K562 (cell line): Measurements from ENCODE around the gene MSS51. TPM values are rescaled to one million over a fixed set of nuclear protein-coding genes. Genes with fewer than 3 reads are reported as not detected.
A peak's percentile ranks its signal among the peaks of the same experiment; 100 is the strongest.

Experiments
- ATF7 ChIP-seq: fragments of 450-650 bp; IDR thresholded peaks from 2 replicates; pipeline ENCODE4 v1.7.1; 2014; ENCODE audit warnings: mild to moderate bottlenecking, moderate library complexity
- CBFB ChIP-seq: sonication (generic); formaldehyde crosslinking; IDR thresholded peaks from 2 replicates; pipeline ENCODE4 v1.4.0; 2020; ENCODE audit warnings: mild to moderate bottlenecking, missing genetic modification reagents
- JUNB ChIP-seq: fragments of 450-650 bp; formaldehyde crosslinking; conservative IDR thresholded peaks from 2 replicates; pipeline ENCODE4 v1.4.0; 2020; ENCODE audit warnings: mild to moderate bottlenecking
- JUND ChIP-seq, 2 experiments: IDR thresholded peaks; 2 replicates in 1 of 2; 3 replicates in 1 of 2; pipeline ENCODE4 v1.6.1; 2011; ENCODE audit warnings: borderline replicate concordance in 2 of 2, low read depth in 2 of 2, low read length in 2 of 2, improper control_type of control experiment in 1 of 2, missing biosample characterization in 1 of 2, missing genetic modification characterization in 1 of 2, missing genetic modification reagents in 1 of 2
- L3MBTL2 ChIP-seq: fragments of 450-650 bp; IDR thresholded peaks from 2 replicates; pipeline ENCODE4 v1.6.1; 2016; ENCODE audit warnings: mild to moderate bottlenecking, moderate library complexity
- MEF2A ChIP-seq: IDR thresholded peaks from 2 replicates; pipeline ENCODE4 v1.6.1; 2011; ENCODE audit warnings: low read depth, mild to moderate bottlenecking, low read length, moderate library complexity; ENCODE audit not compliant: control insufficient read depth
- POLR2H ChIP-seq: IDR thresholded peaks from 2 replicates; pipeline ENCODE4 v1.6.1; 2016; ENCODE audit warnings: missing genetic modification characterization, low read depth, mild to moderate bottlenecking, control low read depth, missing compliant biosample characterization, moderate library complexity
- RBM25 ChIP-seq: fragments of 200-400 bp; formaldehyde crosslinking; IDR thresholded peaks from 2 replicates; pipeline ENCODE4 v1.6.1; 2018; ENCODE audit warnings: low read length, low read depth, moderate library complexity; ENCODE audit not compliant: severe bottlenecking
- SLC30A9 ChIP-seq: fragments of 250-450 bp; sonication (Bioruptor Pico); IDR thresholded peaks from 2 replicates; pipeline ENCODE4 v1.8.0; 2022; ENCODE audit warnings: mild to moderate bottlenecking, moderate library complexity
- SPI1 ChIP-seq: IDR thresholded peaks from 2 replicates; pipeline ENCODE4 v1.6.1; 2011; ENCODE audit warnings: low read depth, low read length, control low read depth, borderline replicate concordance
- TAF9B ChIP-seq: fragments of 450-650 bp; IDR thresholded peaks from 2 replicates; pipeline ENCODE4 v1.6.1; 2018; ENCODE audit warnings: mild to moderate bottlenecking; ENCODE audit not compliant: partially characterized antibody
- ZNF23 ChIP-seq: fragments of 250-450 bp; sonication (Bioruptor Pico); IDR thresholded peaks from 2 replicates; pipeline ENCODE4 v1.4.0; 2020; ENCODE audit warnings: mild to moderate bottlenecking
- ZNF764 ChIP-seq: fragments of 250-450 bp; sonication (Bioruptor Pico); IDR thresholded peaks from 2 replicates; pipeline ENCODE4 v1.4.0; 2020; ENCODE audit warnings: low read depth, mild to moderate bottlenecking, moderate library complexity
- polyA plus RNA-seq, 8 experiments: library from polyadenylated mRNA; depleted of rRNA in 4 of 8; stranded (reverse) in 5 of 8; unstranded in 3 of 8; fragments of >200 nt; fragmentation: Nextera tagmentation in 2 of 8; fragmentation: Illumina TruSeq in 1 of 8; extraction: Ambion mirVana in 2 of 8; extraction: Trizol in 1 of 8; gene quantifications; 2 replicates each; pipeline versions ENCODE4 v1.2.1 to v1.2.3, GENCODE V29; 2011 to 2014; ENCODE audit warnings: inconsistent platforms in 1 of 8, missing spikeins in 1 of 8
- total RNA-seq, 7 experiments: library from RNA; depleted of rRNA in 6 of 7; stranded (reverse); fragments of >200 nt in 6 of 7; fragmentation: Illumina TruSeq in 2 of 7; extraction: Trizol in 2 of 7; gene quantifications; 2 replicates each; pipeline versions ENCODE4 v1.2.1 to v1.2.3, GENCODE V29; 2011 to 2021; ENCODE audit warnings: low replicate concordance in 1 of 7
- TF ChIP-seq, protein P1 (sequence below): fragments of 450-650 bp; IDR thresholded peaks from 2 replicates; pipeline ENCODE4 v1.6.1; 2016; ENCODE audit warnings: antibody characterized with exemption
- TF ChIP-seq, protein P2 (sequence below): sonication (generic); formaldehyde crosslinking; IDR thresholded peaks from 2 replicates; pipeline ENCODE4 v1.8.0; 2023; ENCODE audit warnings: mild to moderate bottlenecking, missing genetic modification reagents
- TF ChIP-seq, protein P3 (sequence below): fragments of 250-450 bp; sonication (Bioruptor Pico); IDR thresholded peaks from 2 replicates; pipeline ENCODE4 v1.5.1; 2021; ENCODE audit warnings: mild to moderate bottlenecking
- TF ChIP-seq, protein P4 (sequence below): fragments of 250-450 bp; sonication (Bioruptor Pico); IDR thresholded peaks from 2 replicates; pipeline ENCODE4 v1.8.0; 2021; ENCODE audit warnings: borderline replicate concordance, mild to moderate bottlenecking, moderate library complexity; ENCODE audit not compliant: poor library complexity, severe bottlenecking
- TF ChIP-seq, protein P5 (sequence below): fragments of 250-450 bp; sonication (Bioruptor Pico); IDR thresholded peaks from 2 replicates; pipeline ENCODE4 v1.4.0; 2020; ENCODE audit warnings: mild to moderate bottlenecking, moderate library complexity, borderline replicate concordance

Gene MSS51
- total and polyA plus RNA-seq, 9 of the 15 experiments (the other 6 are each of a cell fraction or from before 2014, with no cell fraction given), result 0.28 to 1.8 (median 1.2) TPM

DNA sequence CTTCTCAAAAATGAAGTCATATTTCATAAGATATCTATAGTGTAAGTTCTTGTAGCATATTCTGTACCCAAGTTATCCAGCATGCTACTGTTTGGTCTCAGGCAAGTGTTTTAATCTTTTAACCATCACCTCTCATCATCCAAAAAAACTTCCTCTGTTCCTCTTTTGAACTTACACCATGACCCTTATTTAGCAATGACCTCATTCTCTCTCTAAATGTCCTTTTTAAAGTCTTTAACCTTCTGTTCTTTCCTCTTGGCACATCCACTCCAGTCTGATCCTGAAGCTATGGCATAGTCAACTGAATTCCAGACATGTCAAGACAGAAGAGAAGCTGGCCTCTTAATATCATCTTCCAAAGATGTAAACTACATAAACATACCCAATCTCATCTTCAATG is 36.2 kb upstream of the MSS51 start (continued):
- TF ChIP-seq JUND (IDR thresholded peaks at IDR 0.05; ENCODE audit: borderline replicate concordance, low read depth, low read length), result peak; percentile 16; the same call in 1 of the 2 replicates
- peak; percentile 63; the same call in 2 of the 3 replicates for TF ChIP-seq JUND (tag; IDR thresholded peaks at IDR 0.05; ENCODE audit: borderline replicate concordance, low read depth, low read length)
- no peak for TF ChIP-seq POLR2H
- TF ChIP-seq ZNF764 (CRISPR knock-in tag), result no peak
- no peak for TF ChIP-seq SLC30A9 (CRISPR knock-in tag)
- TF ChIP-seq, protein P1, sequence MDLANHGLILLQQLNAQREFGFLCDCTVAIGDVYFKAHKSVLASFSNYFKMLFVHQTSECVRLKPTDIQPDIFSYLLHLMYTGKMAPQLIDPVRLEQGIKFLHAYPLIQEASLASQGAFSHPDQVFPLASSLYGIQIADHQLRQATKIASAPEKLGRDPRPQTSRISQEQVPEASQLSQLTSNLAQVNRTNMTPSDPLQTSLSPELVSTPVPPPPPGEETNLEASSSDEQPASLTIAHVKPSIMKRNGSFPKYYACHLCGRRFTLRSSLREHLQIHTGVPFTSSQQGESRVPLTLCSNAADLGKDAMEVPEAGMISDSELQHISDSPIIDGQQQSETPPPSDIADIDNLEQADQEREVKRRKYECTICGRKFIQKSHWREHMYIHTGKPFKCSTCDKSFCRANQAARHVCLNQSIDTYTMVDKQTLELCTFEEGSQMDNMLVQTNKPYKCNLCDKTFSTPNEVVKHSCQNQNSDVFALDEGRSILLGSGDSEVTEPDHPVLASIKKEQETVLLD, result no peak
- no peak for TF ChIP-seq TAF9B
- no peak for TF ChIP-seq ZNF23 (CRISPR knock-in tag)
- peak; percentile 53 for TF ChIP-seq ATF7
- TF ChIP-seq, protein P2, sequence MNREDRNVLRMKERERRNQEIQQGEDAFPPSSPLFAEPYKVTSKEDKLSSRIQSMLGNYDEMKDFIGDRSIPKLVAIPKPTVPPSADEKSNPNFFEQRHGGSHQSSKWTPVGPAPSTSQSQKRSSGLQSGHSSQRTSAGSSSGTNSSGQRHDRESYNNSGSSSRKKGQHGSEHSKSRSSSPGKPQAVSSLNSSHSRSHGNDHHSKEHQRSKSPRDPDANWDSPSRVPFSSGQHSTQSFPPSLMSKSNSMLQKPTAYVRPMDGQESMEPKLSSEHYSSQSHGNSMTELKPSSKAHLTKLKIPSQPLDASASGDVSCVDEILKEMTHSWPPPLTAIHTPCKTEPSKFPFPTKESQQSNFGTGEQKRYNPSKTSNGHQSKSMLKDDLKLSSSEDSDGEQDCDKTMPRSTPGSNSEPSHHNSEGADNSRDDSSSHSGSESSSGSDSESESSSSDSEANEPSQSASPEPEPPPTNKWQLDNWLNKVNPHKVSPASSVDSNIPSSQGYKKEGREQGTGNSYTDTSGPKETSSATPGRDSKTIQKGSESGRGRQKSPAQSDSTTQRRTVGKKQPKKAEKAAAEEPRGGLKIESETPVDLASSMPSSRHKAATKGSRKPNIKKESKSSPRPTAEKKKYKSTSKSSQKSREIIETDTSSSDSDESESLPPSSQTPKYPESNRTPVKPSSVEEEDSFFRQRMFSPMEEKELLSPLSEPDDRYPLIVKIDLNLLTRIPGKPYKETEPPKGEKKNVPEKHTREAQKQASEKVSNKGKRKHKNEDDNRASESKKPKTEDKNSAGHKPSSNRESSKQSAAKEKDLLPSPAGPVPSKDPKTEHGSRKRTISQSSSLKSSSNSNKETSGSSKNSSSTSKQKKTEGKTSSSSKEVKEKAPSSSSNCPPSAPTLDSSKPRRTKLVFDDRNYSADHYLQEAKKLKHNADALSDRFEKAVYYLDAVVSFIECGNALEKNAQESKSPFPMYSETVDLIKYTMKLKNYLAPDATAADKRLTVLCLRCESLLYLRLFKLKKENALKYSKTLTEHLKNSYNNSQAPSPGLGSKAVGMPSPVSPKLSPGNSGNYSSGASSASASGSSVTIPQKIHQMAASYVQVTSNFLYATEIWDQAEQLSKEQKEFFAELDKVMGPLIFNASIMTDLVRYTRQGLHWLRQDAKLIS (CRISPR knock-in tag), result no peak
- no peak for TF ChIP-seq JUNB (CRISPR knock-in tag)
- no peak for TF ChIP-seq CBFB
- TF ChIP-seq, protein P3, sequence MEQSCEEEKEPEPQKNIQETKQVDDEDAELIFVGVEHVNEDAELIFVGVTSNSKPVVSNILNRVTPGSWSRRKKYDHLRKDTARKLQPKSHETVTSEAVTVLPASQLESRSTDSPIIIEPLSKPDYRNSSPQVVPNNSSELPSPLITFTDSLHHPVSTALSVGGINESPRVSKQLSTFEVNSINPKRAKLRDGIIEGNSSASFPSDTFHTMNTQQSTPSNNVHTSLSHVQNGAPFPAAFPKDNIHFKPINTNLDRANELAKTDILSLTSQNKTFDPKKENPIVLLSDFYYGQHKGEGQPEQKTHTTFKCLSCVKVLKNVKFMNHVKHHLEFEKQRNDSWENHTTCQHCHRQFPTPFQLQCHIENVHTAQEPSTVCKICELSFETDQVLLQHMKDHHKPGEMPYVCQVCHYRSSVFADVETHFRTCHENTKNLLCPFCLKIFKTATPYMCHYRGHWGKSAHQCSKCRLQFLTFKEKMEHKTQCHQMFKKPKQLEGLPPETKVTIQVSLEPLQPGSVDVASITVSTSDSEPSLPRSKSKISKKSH (CRISPR knock-in tag), result no peak
- no peak for TF ChIP-seq RBM25
- TF ChIP-seq SPI1, result peak; percentile 70; the same call in 1 of the 2 replicates
- TF ChIP-seq, protein P4, sequence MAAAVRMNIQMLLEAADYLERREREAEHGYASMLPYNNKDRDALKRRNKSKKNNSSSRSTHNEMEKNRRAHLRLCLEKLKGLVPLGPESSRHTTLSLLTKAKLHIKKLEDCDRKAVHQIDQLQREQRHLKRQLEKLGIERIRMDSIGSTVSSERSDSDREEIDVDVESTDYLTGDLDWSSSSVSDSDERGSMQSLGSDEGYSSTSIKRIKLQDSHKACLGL, result no peak
- TF ChIP-seq, protein P5, sequence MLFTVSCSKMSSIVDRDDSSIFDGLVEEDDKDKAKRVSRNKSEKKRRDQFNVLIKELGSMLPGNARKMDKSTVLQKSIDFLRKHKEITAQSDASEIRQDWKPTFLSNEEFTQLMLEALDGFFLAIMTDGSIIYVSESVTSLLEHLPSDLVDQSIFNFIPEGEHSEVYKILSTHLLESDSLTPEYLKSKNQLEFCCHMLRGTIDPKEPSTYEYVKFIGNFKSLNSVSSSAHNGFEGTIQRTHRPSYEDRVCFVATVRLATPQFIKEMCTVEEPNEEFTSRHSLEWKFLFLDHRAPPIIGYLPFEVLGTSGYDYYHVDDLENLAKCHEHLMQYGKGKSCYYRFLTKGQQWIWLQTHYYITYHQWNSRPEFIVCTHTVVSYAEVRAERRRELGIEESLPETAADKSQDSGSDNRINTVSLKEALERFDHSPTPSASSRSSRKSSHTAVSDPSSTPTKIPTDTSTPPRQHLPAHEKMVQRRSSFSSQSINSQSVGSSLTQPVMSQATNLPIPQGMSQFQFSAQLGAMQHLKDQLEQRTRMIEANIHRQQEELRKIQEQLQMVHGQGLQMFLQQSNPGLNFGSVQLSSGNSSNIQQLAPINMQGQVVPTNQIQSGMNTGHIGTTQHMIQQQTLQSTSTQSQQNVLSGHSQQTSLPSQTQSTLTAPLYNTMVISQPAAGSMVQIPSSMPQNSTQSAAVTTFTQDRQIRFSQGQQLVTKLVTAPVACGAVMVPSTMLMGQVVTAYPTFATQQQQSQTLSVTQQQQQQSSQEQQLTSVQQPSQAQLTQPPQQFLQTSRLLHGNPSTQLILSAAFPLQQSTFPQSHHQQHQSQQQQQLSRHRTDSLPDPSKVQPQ (CRISPR knock-in tag), result no peak
- TF ChIP-seq MEF2A, result peak; percentile 90
- TF ChIP-seq L3MBTL2, result no peak
